Central memory CD4-positive, alpha-beta T cell (primary cell): Measurements from ENCODE around the gene ZRANB2.

Experiments
- DNase-seq: peaks from one replicate; pipeline ENCODE4 v3.0.0; 2022
- total RNA-seq, 3 experiments: gene quantifications; one replicate each; lab custom pipeline; 2026; lab: John Stamatoyannopoulos, UW

Gene ZRANB2
- total RNA-seq: 156 to 222 (median 186) reads per million in 3 experiments

GRCh38 chr1:71080739-71081696 is at the start of gene ZRANB2:
ZRANB2 (minus strand) TSS chr1:71081035; CDS start chr1:71080995, 40 bp downstream.
- peak; percentile 94 for DNase-seq

DNA sequence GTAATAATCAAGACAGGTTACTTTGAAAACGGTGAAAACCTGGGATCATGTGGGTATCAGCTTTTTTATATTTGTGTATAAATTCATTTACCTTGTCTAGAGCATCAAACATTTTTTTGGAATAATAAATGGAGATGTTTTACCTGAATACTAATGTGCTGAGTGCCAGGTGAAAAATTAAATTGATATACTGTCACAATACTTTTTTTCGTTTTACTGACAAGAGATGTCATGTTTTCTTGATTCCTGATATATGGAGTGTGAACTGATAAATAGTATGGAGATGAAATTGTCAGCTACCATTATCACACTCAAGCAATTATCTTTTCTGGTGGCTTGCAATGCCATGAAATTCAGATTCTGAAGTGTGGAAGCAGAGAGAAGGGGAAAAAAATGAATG is 47.2 kb upstream of the ZRANB2 start:
- no peak for DNase-seq

GRCh38 chr1:71118086-71118485 is 37.3 kb upstream of the ZRANB2 start:
- DNase-seq: no peak

DNA sequence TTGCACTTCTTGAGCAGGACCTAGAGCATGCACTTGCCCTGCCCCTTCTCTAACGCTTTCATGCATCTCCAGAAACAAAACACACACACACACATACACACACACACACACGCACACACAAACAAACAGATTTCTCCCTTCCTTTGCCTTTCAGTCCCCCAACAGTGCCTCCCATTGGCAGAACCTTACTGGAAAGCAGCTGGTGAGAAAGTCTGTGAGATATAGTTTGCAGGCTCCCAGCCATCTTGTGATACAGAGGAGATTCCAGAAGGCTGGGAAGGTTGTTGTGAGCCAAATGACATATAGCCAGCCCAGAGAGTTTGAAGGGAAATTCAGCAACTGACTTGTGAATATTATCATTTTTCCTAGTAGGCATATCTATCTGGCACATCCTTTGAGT is 35.9 kb upstream of the ZRANB2 start:
- DNase-seq: no peak

- DNase-seq: no peak
Measured at GRCh38 chr1:71106658-71107322, 26.0 kb upstream of the ZRANB2 start.

DNA sequence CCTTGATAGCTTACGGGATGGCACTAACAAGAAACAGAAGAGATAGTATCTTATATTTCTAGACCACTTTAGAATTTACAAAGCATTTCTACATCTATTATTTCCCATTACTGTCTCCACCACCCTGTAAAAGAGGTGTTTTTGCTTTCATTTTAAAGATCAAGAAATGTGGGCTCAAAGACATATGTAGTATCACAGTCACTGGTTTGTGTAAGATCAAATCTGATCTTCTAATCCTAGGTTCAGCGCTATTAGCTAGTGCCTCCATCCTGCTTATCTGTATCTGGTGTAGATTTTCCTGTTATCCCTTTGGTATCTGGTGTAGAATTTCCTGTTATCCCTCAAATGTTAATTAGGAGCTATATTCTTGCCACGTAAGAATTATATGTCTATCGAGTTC is 23.6 kb upstream of the ZRANB2 start:
- no peak for DNase-seq

DNA sequence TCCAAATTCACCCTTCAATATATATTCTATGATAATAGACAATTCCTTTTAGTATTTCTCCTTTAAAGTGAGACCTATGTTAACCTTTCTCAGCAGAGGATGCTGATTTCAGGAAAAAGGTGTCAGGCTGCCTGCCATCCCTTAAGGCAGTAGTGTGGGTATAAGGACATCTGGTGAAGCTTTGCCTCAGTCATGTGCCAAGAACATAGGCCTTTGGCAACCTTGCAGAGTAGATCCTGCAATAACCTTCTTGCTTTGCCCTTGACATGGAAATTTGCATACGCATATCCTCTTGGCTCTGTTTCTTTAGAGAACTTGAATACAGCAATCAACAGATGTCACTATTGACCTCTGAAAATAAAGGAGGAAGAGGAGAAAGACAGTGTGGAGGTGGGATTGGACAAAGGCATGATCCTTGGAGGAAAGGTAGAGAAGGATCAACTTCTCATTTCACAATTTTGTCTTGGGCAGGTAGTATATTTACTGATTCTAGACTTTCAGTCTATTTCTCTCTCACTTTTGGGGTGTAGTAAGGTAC is 21.1 kb upstream of the ZRANB2 start:
- no peak for DNase-seq

- DNase-seq: no peak
Measured at GRCh38 chr1:71097428-71097827, 16.6 kb upstream of the ZRANB2 start.

- no peak for DNase-seq
Measured at GRCh38 chr1:71094913-71095312, 14.1 kb upstream of the ZRANB2 start.

DNA sequence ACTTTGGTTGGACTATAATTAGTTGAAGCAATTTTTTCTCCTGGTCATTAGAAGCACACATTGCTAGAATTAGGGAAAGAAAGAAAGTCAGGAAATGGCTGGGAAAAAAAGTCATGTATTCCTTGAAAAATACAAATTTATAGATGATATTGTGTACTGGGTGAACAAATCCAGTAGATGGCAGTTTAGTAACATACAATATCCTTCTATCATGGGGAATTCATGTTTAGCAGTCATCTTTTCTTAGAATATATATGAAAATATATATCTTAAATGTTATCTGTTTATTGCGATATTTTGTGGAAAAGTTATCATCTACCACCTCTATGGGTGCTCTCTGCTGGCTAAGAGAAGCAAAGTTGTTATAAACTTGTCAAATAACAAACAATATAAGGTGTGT is 13.1 kb upstream of the ZRANB2 start:
- DNase-seq: no peak

DNA sequence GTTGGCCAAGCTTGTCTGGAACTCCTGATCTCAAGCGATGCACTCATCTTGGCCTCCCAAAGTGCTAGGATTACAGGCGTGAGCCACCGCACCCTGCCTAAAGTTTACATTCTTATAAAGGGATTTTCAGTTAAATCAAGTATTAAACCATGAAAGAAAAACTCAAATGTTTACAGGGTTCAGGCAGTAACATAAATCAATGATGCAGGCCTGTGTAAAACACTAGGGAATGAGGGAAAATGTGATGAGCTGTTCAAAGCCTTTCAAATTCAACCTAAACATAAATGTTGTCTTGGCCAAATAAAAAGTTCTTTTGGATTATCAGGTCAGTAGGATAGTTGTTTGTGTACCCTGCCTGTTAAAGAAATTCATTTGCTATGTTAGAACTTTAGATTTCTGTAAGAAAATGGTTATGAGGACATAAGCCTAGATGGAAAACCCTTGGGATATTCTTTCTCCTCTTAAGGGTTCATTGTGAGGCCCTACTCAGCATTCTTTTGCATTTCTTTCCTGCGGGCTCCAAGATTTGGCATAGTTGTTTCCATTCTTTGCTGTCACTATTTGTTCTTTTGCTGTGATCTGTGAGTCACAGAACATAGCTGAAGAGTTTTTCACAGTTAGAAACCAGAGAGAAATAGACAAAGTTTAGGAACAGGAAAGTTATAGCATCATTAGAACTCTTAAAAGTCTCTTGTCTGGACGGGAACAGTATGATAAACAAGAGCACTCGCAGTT is 8.9 kb upstream of the ZRANB2 start:
- no peak for DNase-seq

GRCh38 chr1:71088645-71089287 is 7.9 kb upstream of the ZRANB2 start:
- DNase-seq: no peak

GRCh38 chr1:71087713-71088112 is 6.9 kb upstream of the ZRANB2 start:
- DNase-seq: no peak

- no peak for DNase-seq
Measured at GRCh38 chr1:71087060-71087459, 6.2 kb upstream of the ZRANB2 start.

GRCh38 chr1:71086331-71086730 is 5.5 kb upstream of the ZRANB2 start:
- DNase-seq: no peak

- no peak for DNase-seq
Measured at GRCh38 chr1:71083271-71083670, 2.4 kb upstream of the ZRANB2 start.

DNA sequence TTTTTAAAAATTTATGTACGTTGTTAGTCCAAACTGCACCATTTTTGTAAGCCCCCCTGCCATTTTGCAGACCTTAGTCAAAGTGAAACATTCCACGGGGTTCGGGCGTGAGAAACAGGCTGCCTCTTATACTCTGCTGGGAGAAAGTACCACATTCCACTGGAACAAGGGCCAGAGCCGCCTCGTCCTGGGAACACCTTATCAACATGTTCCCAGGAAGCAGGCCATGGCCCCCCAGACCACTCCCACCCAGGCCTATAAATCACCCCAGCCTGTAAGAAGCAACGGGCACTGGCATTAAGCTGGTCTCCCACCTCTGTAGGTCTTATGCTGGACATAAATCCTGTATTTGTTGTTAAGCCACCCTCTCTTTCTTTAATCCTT is 854 bp upstream of the ZRANB2 start:
- no peak for DNase-seq

GRCh38 chr1:71080230-71080738 is 551 bp downstream of the ZRANB2 start:
- DNase-seq: no peak

GRCh38 chr1:71074681-71075080 is 6.2 kb downstream of the ZRANB2 start:
- no peak for DNase-seq

DNA sequence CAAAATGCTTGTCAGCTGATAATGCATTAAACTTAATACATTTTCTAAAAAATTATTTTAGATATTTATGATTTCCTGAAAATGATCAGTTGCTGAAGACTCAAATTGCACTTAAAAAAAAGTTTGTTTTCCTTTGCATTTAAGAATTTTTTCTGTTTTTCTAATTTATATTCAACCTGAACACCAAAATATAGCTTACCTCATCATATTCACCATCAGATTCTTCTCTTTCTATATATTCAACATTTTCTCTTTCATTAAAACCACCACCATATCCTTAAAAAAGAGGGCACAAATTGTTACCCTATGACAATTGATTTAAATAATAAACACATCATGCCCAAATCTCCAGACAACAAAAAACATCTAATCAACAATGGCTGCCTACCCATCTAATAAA is 8.6 kb downstream of the ZRANB2 start:
- DNase-seq: no peak

- no peak for DNase-seq
Measured at GRCh38 chr1:71071720-71072119, 9.1 kb downstream of the ZRANB2 start.
